ENCODE data around the gene MTX1.
"Not testable (repeated sequence)": the region's sequence is repeated elsewhere in the genome, so short reads cannot be mapped to it uniquely, and the experiment has no call there.

Gene MTX1

DNA sequence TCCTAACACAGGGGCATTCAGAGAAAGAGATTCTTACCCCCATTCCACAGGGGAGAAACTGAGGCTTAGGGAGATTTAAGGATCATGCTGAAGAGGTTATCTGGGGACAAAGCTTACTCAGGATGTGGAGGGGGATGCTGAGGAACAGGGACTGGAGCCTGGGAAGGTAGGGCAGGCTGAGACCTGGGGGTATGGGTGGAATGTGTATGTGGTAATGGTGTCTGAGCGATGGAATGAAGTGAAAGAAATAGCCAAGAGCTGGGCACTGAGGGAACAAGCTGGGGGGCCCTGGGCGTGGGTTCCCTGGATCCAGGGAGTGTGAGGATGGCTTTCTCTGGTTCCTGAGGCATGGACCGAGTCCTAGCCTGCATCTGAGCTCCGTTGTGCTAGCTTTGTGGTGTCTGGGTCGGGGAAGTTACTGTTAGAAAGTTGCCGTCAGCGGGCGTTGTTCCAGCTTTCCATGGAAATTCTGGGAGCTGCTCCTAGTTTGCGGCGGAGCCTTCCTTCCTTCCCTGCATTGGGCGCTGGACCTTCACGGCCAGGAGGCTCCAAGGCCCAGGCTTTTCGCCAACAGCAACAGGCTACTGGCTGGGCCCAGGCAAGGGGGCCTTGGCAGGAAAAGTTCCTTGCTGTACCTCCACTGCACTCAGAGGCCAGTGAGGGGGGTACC lies 3.0 kb downstream of the MTX1 start:
- H3K4me1 ChIP-seq (ENCODE audit: control insufficient read depth, insufficient read depth, low read length, unreplicated experiment) = peaks cover 22% of the 10 kb centered on the region
- H2AFZ ChIP-seq (ENCODE audit: low read length, unreplicated experiment); H3K36me3 ChIP-seq (ENCODE audit: insufficient read depth, low read length); H3K4me3 ChIP-seq (ENCODE audit: low read depth, low read length); H3K27me3 ChIP-seq (ENCODE audit: insufficient read depth, low read length); H3K27ac ChIP-seq (ENCODE audit: low read depth, low read length): not testable (repeated sequence)
- H3K79me2 ChIP-seq (ENCODE audit: control insufficient read depth, insufficient read depth, low read length, unreplicated experiment) = peaks cover 10% of the 10 kb centered on the region

DNA sequence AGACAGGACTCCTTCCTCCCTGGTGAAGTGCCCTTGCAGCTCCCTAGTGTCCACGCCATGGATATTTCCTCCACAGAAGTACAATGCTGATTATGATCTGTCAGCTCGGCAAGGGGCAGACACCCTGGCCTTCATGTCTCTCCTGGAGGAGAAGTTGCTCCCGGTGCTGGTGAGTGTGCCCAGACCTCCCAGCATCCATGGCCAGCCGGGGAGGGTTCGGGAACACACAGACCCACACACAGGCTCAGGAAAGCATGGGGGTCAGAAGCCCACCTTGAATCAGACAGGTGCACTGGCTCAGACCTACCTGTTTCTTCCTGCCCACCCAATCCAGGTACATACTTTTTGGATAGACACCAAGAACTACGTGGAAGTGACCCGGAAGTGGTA lies 3.6 kb downstream of the MTX1 start:
- H3K4me3 ChIP-seq (ENCODE audit: low read depth, low read length); H3K27ac ChIP-seq (ENCODE audit: low read depth, low read length); H3K27me3 ChIP-seq (ENCODE audit: insufficient read depth, low read length); H2AFZ ChIP-seq (ENCODE audit: low read length, unreplicated experiment); H3K36me3 ChIP-seq (ENCODE audit: insufficient read depth, low read length): not testable (repeated sequence)
- H3K4me1 ChIP-seq (ENCODE audit: control insufficient read depth, insufficient read depth, low read length, unreplicated experiment) = peaks cover 22% of the 10 kb centered on the region
- H3K79me2 ChIP-seq (ENCODE audit: control insufficient read depth, insufficient read depth, low read length, unreplicated experiment) = peaks cover 10% of the 10 kb centered on the region

DNA sequence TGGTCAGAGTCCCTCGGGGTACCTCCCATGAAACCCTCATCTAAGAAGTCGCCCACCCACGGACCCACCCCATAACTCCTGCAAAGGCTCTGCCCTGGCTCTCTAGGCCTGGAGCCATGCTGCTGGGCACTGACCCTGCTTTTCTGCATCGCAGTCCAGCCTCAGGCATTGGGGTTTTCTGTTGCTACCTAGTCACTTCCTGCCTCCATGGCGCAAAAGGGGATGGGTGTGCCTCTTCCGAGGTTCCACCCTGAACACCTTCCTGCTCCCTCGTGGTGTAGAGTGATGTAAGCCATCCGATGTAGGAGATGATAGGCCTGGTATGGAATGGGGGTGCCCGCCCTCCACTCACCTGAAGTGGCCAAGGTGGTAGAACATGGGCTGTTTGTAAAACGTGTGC lies 6.2 kb downstream of the MTX1 start:
- H3K27ac ChIP-seq (ENCODE audit: low read depth, low read length); H3K79me2 ChIP-seq (ENCODE audit: control insufficient read depth, insufficient read depth, low read length, unreplicated experiment); H3K36me3 ChIP-seq (ENCODE audit: insufficient read depth, low read length); H2AFZ ChIP-seq (ENCODE audit: low read length, unreplicated experiment); H3K27me3 ChIP-seq (ENCODE audit: insufficient read depth, low read length); H3K4me3 ChIP-seq (ENCODE audit: low read depth, low read length): not testable (repeated sequence)
- H3K4me1 ChIP-seq (ENCODE audit: control insufficient read depth, insufficient read depth, low read length, unreplicated experiment) = peaks cover 18% of the 10 kb centered on the region

DNA sequence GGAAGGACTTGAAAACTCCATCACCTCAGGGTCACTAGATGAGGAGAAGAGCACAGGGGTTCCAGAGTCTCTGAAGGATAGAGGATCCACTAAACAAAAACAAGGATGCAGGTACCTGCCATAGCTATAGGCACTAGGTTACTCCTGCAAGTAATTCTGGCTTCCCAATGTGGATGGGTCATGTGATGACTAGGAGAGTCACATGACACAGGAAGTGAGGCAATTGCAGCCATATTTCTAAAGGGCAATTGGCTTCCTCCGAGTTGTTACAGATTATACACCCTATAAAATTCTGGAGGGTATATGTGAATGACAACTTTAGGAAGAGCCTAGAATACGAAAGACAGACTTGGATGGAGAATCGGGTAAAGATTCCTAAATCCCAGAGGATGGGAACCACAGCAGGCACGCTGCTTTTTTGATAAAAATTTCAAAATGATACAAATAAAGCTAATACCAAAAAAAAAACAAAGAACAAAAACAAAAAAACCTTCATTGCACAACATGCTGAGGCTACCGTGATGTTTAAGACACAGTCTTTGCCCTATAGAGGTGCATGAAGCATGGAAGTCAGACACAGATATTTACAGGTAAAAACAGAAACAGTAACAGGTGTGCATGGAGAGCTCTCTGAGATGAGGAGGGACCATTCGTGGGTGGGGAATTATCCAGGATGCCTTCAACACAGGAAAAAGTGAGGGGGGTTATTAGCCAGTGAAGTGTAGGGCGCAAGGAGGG lies 10.5 kb downstream of the MTX1 start:
- H3K36me3 ChIP-seq (ENCODE audit: insufficient read depth, low read length) = no peaks in the 10 kb centered on the region
- no peak overlapping the region for H3K27ac ChIP-seq (ENCODE audit: low read depth, low read length)
- H3K79me2 ChIP-seq (ENCODE audit: control insufficient read depth, insufficient read depth, low read length, unreplicated experiment) = peaks cover 2% of the 10 kb centered on the region
- H2AFZ ChIP-seq (ENCODE audit: low read length, unreplicated experiment) = no peak overlapping the region
- H3K4me3 ChIP-seq (ENCODE audit: low read depth, low read length) = no peak overlapping the region
- H3K4me1 ChIP-seq (ENCODE audit: control insufficient read depth, insufficient read depth, low read length, unreplicated experiment) = peaks cover 12% of the 10 kb centered on the region
- H3K27me3 ChIP-seq (ENCODE audit: insufficient read depth, low read length) = no peaks in the 10 kb centered on the region

DNA sequence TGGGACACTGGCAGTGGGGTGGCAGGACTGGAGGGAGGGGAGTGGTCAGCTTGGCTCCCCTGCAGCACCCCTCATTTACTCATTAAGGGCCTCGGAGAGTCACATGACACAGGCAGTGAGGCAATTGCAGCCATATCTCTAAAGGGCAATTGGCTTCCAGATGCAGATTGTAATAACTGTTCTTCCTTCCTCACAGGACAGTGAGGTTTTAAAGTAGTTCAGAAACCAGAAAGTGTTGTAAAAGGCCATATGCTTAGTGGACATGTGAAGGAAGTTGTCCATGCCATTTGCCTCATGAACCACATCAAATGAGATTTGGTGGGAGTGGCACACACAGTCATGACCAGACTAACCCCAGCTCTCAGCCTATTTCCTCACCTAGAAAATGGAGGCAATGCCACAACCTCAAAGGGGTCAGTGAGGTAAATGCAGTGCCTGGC lies 11.1 kb downstream of the MTX1 start:
- no peak overlapping the region for H2AFZ ChIP-seq (ENCODE audit: low read length, unreplicated experiment)
- peaks cover 4% of the 10 kb centered on the region for H3K79me2 ChIP-seq (ENCODE audit: control insufficient read depth, insufficient read depth, low read length, unreplicated experiment)

DNA sequence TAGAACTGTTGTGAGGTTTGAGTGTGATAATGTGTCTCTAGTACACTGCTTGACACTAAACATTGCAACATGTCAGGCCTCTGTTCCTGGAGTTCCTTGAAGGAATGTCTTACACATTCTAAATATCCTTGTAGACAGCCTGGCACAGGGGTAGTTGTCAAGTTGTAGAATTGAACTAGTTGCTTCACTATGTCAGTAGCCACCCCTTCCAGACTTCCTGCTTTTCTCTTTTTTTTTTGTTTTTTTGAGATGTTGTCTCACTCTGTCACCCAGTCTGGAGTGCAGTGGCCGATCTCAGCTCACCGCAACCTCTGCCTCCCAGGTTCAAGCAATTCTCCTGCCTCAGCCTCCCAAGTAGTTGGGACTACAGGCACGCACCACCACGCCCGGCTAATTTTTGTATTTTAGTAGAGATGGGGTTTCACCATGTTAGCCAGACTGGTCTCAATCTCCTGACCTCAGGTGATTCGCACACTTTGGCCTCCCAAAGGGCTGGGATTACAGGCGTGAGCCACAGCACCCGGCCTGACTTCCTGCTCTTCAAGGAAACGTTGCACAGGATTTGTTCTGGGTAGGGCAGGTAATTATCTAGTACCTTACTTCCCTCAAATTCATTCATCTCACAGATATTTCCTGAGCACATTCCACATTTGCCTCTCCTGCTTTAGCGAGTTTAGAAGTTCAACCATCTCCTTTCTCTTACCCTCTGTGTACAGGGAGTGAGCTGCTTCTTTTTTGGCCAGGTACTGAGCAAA lies 11.9 kb downstream of the MTX1 start:
- not testable (repeated sequence) for H3K27ac ChIP-seq (ENCODE audit: low read depth, low read length); H3K36me3 ChIP-seq (ENCODE audit: insufficient read depth, low read length); H3K79me2 ChIP-seq (ENCODE audit: control insufficient read depth, insufficient read depth, low read length, unreplicated experiment); H3K4me3 ChIP-seq (ENCODE audit: low read depth, low read length); H2AFZ ChIP-seq (ENCODE audit: low read length, unreplicated experiment); H3K27me3 ChIP-seq (ENCODE audit: insufficient read depth, low read length)
- peaks cover 26% of the 10 kb centered on the region for H3K4me1 ChIP-seq (ENCODE audit: control insufficient read depth, insufficient read depth, low read length, unreplicated experiment)

More for the DNA sequence above, 11.1 kb downstream of the MTX1 start:
- H3K27ac ChIP-seq (ENCODE audit: low read depth, low read length) = no peak overlapping the region
- H3K4me3 ChIP-seq (ENCODE audit: low read depth, low read length) = no peak overlapping the region
- H3K36me3 ChIP-seq (ENCODE audit: insufficient read depth, low read length) = no peaks in the 10 kb centered on the region
- peaks cover 18% of the 10 kb centered on the region for H3K4me1 ChIP-seq (ENCODE audit: control insufficient read depth, insufficient read depth, low read length, unreplicated experiment)
- H3K27me3 ChIP-seq (ENCODE audit: insufficient read depth, low read length) = no peaks in the 10 kb centered on the region

DNA sequence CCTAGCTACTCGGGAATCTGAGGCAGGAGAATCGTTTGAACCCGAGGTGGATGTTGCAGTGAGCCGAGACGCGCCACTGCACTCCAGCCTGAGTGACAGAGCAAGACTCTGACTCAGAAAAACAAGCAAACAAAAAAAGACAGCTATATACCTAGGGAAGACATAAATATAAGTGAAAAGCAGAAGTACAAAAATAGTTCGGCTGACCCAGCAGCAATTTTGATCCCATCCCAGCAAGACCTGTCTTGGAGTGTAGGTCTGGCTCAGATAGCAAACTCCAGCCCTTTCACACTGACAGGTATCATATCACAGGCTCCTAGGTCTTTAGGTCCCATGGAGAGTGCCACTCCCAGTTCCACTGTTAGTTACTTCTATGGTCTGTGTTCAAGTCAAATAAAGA lies 14.6 kb downstream of the MTX1 start:
- H3K36me3 ChIP-seq (ENCODE audit: insufficient read depth, low read length) = no peaks in the 10 kb centered on the region
- H3K27ac ChIP-seq (ENCODE audit: low read depth, low read length) = no peak overlapping the region
- H3K4me1 ChIP-seq (ENCODE audit: control insufficient read depth, insufficient read depth, low read length, unreplicated experiment) = peaks cover 40% of the 10 kb centered on the region
- no peak overlapping the region for H3K4me3 ChIP-seq (ENCODE audit: low read depth, low read length)
- H3K79me2 ChIP-seq (ENCODE audit: control insufficient read depth, insufficient read depth, low read length, unreplicated experiment) = peaks cover 22% of the 10 kb centered on the region
- H2AFZ ChIP-seq (ENCODE audit: low read length, unreplicated experiment) = no peak overlapping the region
- H3K27me3 ChIP-seq (ENCODE audit: insufficient read depth, low read length) = no peaks in the 10 kb centered on the region

DNA sequence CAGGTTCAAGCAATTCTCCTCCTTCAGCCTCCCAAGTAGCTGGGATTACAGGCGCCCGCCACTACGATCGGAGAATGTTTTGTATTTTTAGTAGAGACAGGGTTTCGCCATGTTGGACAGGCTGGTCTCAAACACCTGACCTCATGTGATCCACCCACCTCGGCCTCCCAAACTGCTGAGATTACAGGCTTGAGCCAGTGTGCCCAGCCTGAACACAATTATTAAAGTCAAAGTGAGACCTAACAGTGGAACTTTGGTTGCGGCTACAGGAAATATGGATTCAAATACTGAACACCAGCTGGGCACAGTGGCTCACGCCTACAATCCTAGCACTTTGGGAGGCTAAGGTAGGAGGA lies 16.9 kb downstream of the MTX1 start:
- H3K4me3 ChIP-seq (ENCODE audit: low read depth, low read length) = peak overlapping the region; percentile 93
- H3K79me2 ChIP-seq (ENCODE audit: control insufficient read depth, insufficient read depth, low read length, unreplicated experiment) = peaks cover 22% of the 10 kb centered on the region
- H3K27ac ChIP-seq (ENCODE audit: low read depth, low read length) = peak overlapping the region; percentile 89
- H3K36me3 ChIP-seq (ENCODE audit: insufficient read depth, low read length); H3K27me3 ChIP-seq (ENCODE audit: insufficient read depth, low read length); H2AFZ ChIP-seq (ENCODE audit: low read length, unreplicated experiment): not testable (repeated sequence)
- H3K4me1 ChIP-seq (ENCODE audit: control insufficient read depth, insufficient read depth, low read length, unreplicated experiment) = peaks cover 31% of the 10 kb centered on the region

DNA sequence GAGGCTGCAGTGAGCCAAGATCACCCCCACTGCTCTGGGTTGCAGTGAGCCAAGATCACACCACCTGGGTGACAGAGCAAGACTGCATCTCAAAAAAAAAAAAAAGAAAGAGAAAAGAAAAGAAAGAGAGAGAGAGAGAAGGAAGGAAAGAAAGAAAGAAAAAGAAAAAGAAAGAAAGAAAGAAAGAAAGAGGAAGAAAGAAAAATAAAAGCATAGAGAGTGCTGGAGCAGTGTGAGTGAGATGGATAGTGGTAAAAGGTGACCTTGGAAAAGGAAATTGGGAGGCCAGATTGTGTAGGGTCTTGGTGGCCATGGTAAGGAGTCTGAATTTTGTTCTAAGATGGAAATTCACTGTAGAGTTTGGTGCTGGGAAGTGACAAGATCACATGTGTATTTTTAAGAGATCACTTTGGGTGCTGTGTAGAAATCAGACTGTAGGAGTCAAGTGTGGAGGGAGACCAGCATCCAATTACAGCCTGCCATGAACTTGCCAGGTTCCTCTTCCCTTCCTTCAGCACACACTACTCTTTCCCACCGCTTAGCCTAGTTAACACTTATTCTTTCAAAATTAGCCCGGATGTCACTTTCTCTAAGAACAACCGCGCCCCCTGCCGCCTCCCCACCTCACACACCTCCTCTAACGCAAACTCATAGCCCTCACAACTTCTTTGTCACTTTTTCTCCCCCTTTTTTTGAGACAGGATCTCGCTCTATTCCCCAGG lies 17.9 kb downstream of the MTX1 start:
- H2AFZ ChIP-seq (ENCODE audit: low read length, unreplicated experiment) = peak overlapping the region; percentile 73
- peak overlapping the region; percentile 89 for H3K27ac ChIP-seq (ENCODE audit: low read depth, low read length)
- peak overlapping the region; percentile 93 for H3K4me3 ChIP-seq (ENCODE audit: low read depth, low read length)
- no peaks in the 10 kb centered on the region for H3K36me3 ChIP-seq (ENCODE audit: insufficient read depth, low read length)
- no peaks in the 10 kb centered on the region for H3K27me3 ChIP-seq (ENCODE audit: insufficient read depth, low read length)
- H3K4me1 ChIP-seq (ENCODE audit: control insufficient read depth, insufficient read depth, low read length, unreplicated experiment) = peaks cover 31% of the 10 kb centered on the region
- H3K79me2 ChIP-seq (ENCODE audit: control insufficient read depth, insufficient read depth, low read length, unreplicated experiment) = peaks cover 22% of the 10 kb centered on the region

DNA sequence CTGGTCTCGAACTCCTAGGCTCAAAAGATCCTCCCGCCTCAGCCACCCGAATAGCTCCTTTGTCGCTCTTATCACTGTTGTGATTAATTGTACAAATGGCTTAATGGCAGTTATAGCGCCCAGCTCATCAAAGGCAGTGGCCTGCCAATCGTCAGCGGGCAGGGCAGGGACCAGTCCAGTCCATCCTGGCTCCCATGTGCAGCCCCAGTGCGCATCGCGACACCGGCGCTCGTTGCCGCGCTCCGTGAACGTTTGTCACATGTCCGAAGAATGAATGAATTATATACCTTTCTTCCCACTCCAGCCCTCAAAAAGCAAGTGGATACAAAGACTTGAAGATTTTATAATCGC lies 18.4 kb downstream of the MTX1 start:
- no peaks in the 10 kb centered on the region for H3K36me3 ChIP-seq (ENCODE audit: insufficient read depth, low read length)
- H3K27ac ChIP-seq (ENCODE audit: low read depth, low read length) = peak overlapping the region; percentile 89
- no peaks in the 10 kb centered on the region for H3K27me3 ChIP-seq (ENCODE audit: insufficient read depth, low read length)
- H3K4me3 ChIP-seq (ENCODE audit: low read depth, low read length) = peak overlapping the region; percentile 93
- H2AFZ ChIP-seq (ENCODE audit: low read length, unreplicated experiment) = peak overlapping the region; percentile 73
- peaks cover 31% of the 10 kb centered on the region for H3K4me1 ChIP-seq (ENCODE audit: control insufficient read depth, insufficient read depth, low read length, unreplicated experiment)
- H3K79me2 ChIP-seq (ENCODE audit: control insufficient read depth, insufficient read depth, low read length, unreplicated experiment) = peaks cover 22% of the 10 kb centered on the region

Data from ACC112 (cell line).